ES-I3 (cell line): ENCODE measurements around the gene LAMC2.

Experiments
- H3K36me3 ChIP-seq: 2 replicates; pipeline ENCODE4 v1.6.1; 2013; ENCODE audit warnings: mild to moderate bottlenecking, low read length, control low read depth, moderate library complexity; ENCODE audit not compliant: insufficient read depth
- H3K4me1 ChIP-seq: 2 replicates; pipeline ENCODE4 v1.6.1; 2013; ENCODE audit warnings: mild to moderate bottlenecking, control low read depth, low read length; ENCODE audit not compliant: insufficient read depth
- H3K9ac ChIP-seq: 2 replicates; pipeline ENCODE4 v1.6.1; 2013; ENCODE audit warnings: low read depth, mild to moderate bottlenecking, low read length, moderate library complexity
- H3K9me3 ChIP-seq: 2 replicates; pipeline ENCODE4 v1.6.1; 2013; ENCODE audit warnings: mild to moderate bottlenecking, low read length, moderate library complexity; ENCODE audit not compliant: control insufficient read depth, insufficient read depth

The LAMC2 gene

DNA sequence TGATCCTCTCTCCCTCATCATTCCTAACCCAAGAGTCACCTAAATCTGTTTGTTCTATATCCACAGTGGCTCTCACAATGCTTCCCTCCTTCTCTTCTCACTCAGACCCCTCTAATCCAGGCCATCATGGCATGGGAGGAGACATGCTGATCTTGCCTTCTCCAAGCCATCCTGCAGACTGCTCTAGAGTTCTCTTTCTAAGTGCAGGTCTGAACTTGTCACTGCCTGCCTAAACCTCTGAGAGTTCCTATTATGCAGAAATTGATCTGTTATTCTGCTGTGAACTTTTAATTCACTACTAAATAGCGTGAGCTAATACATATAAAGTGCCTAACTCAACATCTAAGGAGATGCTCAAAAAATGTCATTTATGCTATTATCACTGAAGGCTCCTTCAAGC is 26.8 kb downstream of the LAMC2 start:
- no peaks in the 10 kb centered on the region for H3K4me1 ChIP-seq
- no peaks in the 10 kb centered on the region for H3K9me3 ChIP-seq
- no peaks in the 10 kb centered on the region; the same call in 1 of the 2 replicates for H3K36me3 ChIP-seq
- H3K9ac ChIP-seq, result no peak overlapping the region

DNA sequence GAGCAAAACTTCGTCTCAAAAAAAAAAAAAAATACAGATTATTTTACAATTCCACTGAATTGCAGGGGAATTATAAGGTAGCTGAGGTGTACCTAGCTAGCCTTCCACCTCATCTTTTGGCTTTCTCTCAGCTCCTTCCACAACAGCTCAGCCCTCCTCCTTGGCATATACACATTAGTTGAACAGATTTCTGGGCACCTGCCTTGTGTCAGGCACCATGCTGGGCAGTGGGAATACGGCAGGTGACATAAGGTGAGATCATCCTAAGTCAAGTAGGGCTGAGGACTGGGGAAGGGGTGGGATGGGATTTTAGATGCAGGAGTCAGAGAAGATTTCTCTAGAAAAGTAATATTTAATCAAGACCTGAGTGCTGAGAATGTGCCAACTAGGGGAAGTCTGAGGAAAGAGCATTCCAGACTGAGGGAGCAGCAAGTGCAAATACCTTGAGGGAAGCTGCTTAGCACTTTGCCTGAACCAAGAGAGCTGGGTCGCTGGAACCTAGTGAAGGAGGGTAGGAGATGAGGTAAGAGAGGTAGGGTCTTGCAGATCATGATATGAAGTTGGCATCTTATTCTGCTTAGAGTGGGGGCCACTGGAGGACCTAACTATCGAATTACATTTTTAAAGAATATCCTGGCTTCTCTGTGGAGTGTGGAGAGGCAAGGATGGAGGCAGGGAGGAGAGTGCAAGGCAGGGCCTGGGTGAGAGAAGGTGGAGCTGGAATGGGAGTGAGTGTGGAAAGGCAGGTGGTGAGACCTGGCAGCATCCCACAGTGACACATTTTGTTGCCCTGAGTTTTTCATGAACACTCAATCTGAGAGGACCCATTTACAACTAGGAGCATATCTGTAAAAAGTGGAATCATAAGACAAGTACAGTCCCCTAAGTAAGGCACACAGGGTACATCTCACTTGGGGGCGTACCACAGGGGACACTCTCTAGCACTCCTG is 28.2 kb downstream of the LAMC2 start:
- peaks cover 8% of the 10 kb centered on the region for H3K4me1 ChIP-seq
- H3K9me3 ChIP-seq, result no peaks in the 10 kb centered on the region
- no peaks in the 10 kb centered on the region; the same call in 1 of the 2 replicates for H3K36me3 ChIP-seq

DNA sequence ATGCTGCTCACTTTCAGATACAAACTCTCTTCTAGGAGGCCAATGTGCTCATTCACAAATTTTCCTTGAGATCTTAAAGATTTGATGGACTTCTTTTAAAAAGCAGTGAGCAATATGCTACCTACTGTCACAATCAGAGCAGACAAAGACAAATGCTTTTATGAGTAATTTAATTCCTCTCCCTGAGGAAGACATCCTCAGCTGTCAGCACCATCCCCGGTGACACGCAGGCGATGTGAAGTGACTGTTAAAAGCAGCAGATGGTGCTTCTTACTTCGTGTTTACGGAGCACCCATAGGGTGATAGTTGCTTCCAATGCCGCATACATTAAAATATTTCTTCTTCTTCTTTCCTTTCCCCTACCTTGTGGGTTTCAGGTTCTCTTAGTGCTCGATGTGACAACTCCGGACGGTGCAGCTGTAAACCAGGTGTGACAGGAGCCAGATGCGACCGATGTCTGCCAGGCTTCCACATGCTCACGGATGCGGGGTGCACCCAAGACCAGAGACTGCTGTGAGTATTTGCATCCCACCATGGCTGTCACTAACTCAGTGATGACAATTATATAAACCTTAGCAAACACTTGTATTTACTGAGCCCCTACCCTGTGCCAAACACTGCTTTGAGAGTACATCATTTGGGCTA is 29.1 kb downstream of the LAMC2 start:
- Histone ChIP-seq H3K36me3 (no peaks in the 10 kb centered on the region; the same call in 1 of the 2 replicates), H3K4me1 (peaks cover 8% of the 10 kb centered on the region), H3K9me3 (no peaks in the 10 kb centered on the region), H3K9ac (no peak overlapping the region)

More for the DNA sequence above, 28.2 kb downstream of the LAMC2 start:
- H3K9ac ChIP-seq, result no peak overlapping the region

DNA sequence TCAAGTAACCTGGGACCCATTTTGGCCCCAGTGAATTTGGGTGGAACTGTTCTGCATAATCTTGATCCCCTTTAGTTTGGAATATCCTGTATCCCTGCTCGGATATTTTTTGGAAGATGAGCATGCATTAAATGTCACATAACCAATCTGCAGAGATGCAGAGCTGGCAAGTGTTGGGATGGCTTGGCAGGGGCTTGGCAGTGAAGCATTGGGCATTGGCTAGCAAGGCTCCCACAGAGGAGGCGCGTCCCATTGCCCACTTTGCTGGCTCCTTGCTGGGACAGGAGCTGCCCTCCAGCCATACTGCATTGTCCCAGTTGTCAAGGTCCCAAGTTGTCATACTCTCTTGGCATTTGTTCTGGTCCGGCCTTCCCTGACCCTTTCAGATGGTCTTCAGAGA is 29.9 kb downstream of the LAMC2 start:
- H3K9me3 ChIP-seq, result no peaks in the 10 kb centered on the region
- no peaks in the 10 kb centered on the region; the same call in 1 of the 2 replicates for H3K36me3 ChIP-seq
- H3K9ac ChIP-seq, result no peak overlapping the region
- peaks cover 8% of the 10 kb centered on the region for H3K4me1 ChIP-seq

- H3K4me1 ChIP-seq, result peaks cover 8% of the 10 kb centered on the region
- no peak overlapping the region for H3K9ac ChIP-seq
- no peaks in the 10 kb centered on the region; the same call in 1 of the 2 replicates for H3K36me3 ChIP-seq
These were observed 32.1 kb downstream of the LAMC2 start for GRCh38 chr1:183218027-183218618.

DNA sequence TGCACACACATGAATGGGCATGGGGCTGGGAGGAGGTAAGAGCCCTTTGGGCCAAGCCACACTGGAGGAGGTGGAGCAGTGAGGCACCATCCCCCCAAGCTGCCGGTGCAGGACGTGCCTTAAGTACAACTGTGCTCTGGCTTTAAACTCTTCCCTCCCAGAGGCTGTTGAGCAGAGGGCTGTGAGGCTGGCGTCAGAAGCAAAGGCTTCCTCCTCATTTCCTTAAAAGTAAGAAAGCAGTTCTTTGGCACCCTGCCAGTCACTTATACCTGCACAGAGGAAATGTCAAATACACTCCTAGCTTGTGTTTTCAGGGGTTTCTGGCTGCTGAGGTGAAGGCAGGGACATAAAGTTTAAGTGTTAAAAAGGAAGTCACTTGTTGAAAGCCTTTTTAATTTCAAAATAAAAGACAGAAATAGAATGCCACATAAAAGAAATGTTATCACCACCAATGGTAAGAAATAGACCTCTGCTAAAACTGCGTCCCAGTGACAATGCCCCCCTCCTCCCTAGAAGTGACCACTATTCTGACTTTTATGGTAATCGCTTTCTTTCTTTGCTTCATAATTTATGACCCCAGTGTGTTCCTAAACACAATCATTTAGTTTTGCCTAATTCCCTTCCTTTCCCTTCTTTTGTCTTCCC is 33.0 kb downstream of the LAMC2 start:
- H3K9ac ChIP-seq, result no peak overlapping the region
- no peaks in the 10 kb centered on the region; the same call in 1 of the 2 replicates for H3K36me3 ChIP-seq
- H3K9me3 ChIP-seq, result no peaks in the 10 kb centered on the region
- peaks cover 8% of the 10 kb centered on the region for H3K4me1 ChIP-seq

More at GRCh38 chr1:183218027-183218618, 32.1 kb downstream of the LAMC2 start:
- no peaks in the 10 kb centered on the region for H3K9me3 ChIP-seq

DNA sequence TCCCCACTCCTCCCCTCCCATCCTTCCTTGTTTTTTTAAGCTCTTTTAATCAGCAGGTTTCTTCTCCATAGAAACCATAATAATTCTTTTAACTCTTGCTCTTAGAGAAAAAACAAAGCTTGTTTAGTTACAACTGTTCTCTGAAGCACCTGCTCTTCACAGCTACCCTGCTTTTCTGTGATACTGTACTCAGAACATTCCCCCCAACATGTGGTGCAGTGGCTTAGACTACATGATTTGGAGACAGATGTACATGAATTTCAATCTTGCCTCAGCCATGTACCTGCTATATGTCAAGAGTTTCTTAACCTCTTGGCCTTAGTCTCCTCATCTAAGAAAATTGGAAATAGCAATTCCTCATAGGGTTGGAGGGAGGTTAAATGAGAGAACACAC is 33.5 kb downstream of the LAMC2 start:
- no peaks in the 10 kb centered on the region; the same call in 1 of the 2 replicates for H3K36me3 ChIP-seq
- no peaks in the 10 kb centered on the region for H3K9me3 ChIP-seq
- H3K4me1 ChIP-seq, result peaks cover 8% of the 10 kb centered on the region
- no peak overlapping the region for H3K9ac ChIP-seq

DNA sequence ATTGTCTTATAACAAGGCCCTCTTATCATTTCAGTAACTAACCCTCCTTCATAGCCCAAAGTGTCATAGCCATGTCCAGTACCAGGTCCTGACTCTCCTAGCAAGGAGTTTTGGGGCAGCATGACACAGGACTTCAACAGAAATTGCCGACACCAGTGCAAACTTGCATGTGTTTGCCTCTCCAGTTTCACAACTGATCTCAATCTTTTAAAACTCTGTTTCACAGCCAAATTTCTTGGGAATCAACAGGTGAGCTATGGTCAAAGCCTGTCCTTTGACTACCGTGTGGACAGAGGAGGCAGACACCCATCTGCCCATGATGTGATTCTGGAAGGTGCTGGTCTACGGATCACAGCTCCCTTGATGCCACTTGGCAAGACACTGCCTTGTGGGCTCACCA is 36.8 kb downstream of the LAMC2 start:
- no peaks in the 10 kb centered on the region for H3K9me3 ChIP-seq
- H3K9ac ChIP-seq, result no peak overlapping the region
- H3K4me1 ChIP-seq, result peaks cover 14% of the 10 kb centered on the region
- no peaks in the 10 kb centered on the region for H3K36me3 ChIP-seq

DNA sequence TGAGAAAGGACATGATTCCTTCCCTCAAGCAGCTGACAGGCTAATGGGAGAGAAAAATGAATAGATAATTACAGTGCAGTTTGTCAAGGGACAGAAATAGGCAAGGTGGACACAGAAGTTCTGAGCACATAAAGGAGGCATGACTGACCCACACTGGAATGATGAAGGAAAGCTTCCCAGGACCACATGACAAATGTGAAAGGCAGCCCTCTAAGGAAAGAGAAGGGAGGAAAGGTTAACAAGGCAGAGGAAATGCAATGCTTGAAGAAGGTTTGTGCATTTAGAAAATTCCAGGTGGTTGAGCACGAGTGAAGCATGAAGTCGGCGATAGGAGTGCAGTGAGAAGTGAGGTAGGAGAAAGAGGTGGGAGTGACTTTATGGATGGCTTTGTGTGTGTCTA is 37.4 kb downstream of the LAMC2 start:
- no peaks in the 10 kb centered on the region for H3K9me3 ChIP-seq
- no peaks in the 10 kb centered on the region for H3K36me3 ChIP-seq

DNA sequence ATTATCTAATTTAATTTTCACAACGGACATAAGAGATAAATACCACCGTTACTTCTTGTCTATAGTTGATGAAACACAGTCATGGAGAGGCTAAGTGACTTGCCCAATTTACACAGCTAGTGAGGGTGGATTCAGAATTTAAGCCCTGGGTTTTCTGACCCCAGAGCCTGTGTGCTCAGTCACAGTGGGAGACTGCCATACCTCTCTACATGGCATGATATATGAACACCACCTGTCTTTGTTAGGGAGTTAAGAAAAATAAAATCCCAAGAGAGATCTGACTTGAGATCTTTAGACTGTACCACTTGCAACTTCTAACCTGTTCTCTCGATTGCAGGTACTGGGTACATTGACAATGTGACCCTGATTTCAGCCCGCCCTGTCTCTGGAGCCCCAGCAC is 40.3 kb downstream of the LAMC2 start:
- Histone ChIP-seq H3K9ac (no peak overlapping the region), H3K36me3 (no peaks in the 10 kb centered on the region)

More for the DNA sequence above, 37.4 kb downstream of the LAMC2 start:
- Histone ChIP-seq H3K9ac (no peak overlapping the region), H3K4me1 (peaks cover 15% of the 10 kb centered on the region)

DNA sequence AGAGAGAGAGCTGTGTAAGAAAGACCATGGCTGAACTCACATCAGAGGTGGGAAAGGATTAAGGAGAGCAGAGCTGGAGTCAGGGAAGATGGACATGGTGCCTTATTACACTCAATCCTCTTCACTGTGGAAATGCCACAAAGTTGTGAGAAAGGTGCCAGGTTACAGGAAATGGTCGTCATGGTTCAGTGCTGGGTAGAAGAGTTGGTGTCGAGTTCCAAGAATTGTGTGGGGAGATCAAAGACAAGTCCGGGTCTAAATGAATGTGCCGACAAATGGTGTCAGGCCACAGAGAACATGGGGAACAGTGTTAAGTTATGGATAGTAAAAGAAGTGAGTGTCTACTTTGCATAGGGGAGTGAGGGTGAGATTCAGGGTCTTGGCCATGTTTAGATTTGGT is 40.9 kb downstream of the LAMC2 start:
- Histone ChIP-seq H3K9ac (no peak overlapping the region), H3K4me1 (peaks cover 26% of the 10 kb centered on the region), H3K9me3 (no peaks in the 10 kb centered on the region), H3K36me3 (no peaks in the 10 kb centered on the region)

More for the DNA sequence above, 40.3 kb downstream of the LAMC2 start:
- Histone ChIP-seq H3K4me1 (peaks cover 26% of the 10 kb centered on the region), H3K9me3 (no peaks in the 10 kb centered on the region)

DNA sequence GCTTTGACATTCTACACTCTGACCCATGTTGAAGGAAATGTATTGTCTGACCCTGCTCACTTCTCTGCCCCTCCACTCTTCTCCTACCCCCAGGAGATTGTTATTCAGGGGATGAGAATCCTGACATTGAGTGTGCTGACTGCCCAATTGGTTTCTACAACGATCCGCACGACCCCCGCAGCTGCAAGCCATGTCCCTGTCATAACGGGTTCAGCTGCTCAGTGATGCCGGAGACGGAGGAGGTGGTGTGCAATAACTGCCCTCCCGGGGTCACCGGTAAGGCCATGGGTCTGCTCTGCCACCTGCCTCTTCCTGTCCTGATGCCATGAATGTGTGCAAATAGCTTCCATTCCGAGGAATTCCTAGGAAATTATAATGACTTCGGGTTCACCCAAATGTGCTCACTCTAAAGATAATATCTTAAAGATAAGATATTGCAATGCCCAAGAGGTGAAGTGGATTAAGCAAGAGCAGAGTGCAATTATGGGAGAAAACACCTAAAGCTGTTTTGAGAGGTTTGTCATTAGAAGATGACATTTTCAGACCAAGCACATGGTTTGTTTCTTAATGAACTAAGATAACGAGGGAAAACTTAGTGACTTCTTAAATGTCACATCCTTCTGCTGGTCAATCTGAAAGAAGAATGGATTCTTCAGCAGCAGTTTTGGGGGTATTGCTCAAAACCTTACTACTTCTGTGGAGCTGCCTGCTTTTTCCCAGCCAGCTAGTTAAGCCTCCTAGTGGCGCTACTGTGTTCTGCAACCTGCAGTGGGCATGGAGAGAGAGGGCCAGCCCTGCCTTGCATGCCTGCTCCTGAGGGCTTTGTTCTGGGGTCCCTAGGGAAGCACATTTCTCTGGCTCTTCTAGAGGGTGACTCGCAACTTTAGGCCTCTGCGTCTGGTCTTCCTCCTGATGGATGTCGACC is 41.6 kb downstream of the LAMC2 start:
- no peak overlapping the region for H3K9ac ChIP-seq
- no peaks in the 10 kb centered on the region for H3K9me3 ChIP-seq
- H3K4me1 ChIP-seq, result peaks cover 26% of the 10 kb centered on the region
- H3K36me3 ChIP-seq, result no peaks in the 10 kb centered on the region
